K562 (cell line): Measurements from ENCODE around the gene DSC2. TPM values are rescaled to one million over a fixed set of nuclear protein-coding genes. Genes with fewer than 3 reads are reported as not detected.

Experiments used
- BRCA1 ChIP-seq, 2 experiments: fragments of 450-650 bp in 1 of 2; sonication (generic) in 1 of 2; formaldehyde crosslinking in 1 of 2; IDR thresholded peaks; 2 replicates each; pipeline versions ENCODE4 v1.5.0 to v1.6.1; 2017 to 2020; ENCODE audit warnings: mild to moderate bottlenecking in 1 of 2, missing genetic modification reagents in 1 of 2
- CBFB ChIP-seq: sonication (generic); formaldehyde crosslinking; IDR thresholded peaks from 2 replicates; pipeline ENCODE4 v1.4.0; 2020; ENCODE audit warnings: mild to moderate bottlenecking, missing genetic modification reagents
- CREB3L1 ChIP-seq: fragments of 450-650 bp; IDR thresholded peaks from 2 replicates; pipeline ENCODE4 v1.6.1; 2014; ENCODE audit warnings: low read depth, mild to moderate bottlenecking, moderate library complexity, borderline replicate concordance
- DACH1 ChIP-seq: fragments of 450-650 bp; IDR thresholded peaks from 2 replicates; pipeline ENCODE4 v1.6.1; 2018; ENCODE audit not compliant: partially characterized antibody
- HNRNPK ChIP-seq: fragments of 200-400 bp; formaldehyde crosslinking; IDR thresholded peaks from one replicate; pipeline ENCODE4 v1.6.1; 2018; ENCODE audit warnings: mild to moderate bottlenecking, low read depth, low read length; ENCODE audit not compliant: poor library complexity, severe bottlenecking
- HSF4 ChIP-seq: fragments of 250-450 bp; sonication (Bioruptor Pico); IDR thresholded peaks from 2 replicates; pipeline ENCODE4 v2.1.2; 2022; ENCODE audit warnings: mild to moderate bottlenecking, moderate library complexity, borderline replicate concordance
- KAT2B ChIP-seq: IDR thresholded peaks from one replicate; pipeline ENCODE4 v1.6.1; 2012; ENCODE audit warnings: low read depth, mild to moderate bottlenecking, control low read depth, inconsistent platforms, low read length, moderate library complexity
- KAT7 ChIP-seq: sonication (generic); formaldehyde crosslinking; IDR thresholded peaks from 2 replicates; pipeline ENCODE4 v1.8.0; 2022; ENCODE audit warnings: missing genetic modification reagents, mild to moderate bottlenecking, borderline replicate concordance
- NRF1 ChIP-seq, 2 experiments: fragments of 450-650 bp; IDR thresholded peaks in 1 of 2; conservative IDR thresholded peaks in 1 of 2; 2 replicates each; pipeline ENCODE4 v1.6.1; 2014; ENCODE audit warnings: mild to moderate bottlenecking in 2 of 2
- RNF219 ChIP-seq: fragments of 250-450 bp; sonication (Bioruptor Pico); IDR thresholded peaks from 2 replicates; pipeline ENCODE4 v1.5.0; 2022; ENCODE audit warnings: mild to moderate bottlenecking
- SIRT6 ChIP-seq: IDR thresholded peaks from one replicate; pipeline ENCODE4 v1.6.1; 2012; ENCODE audit warnings: low read depth, mild to moderate bottlenecking, control low read depth, inconsistent platforms, low read length, moderate library complexity
- STAG1 ChIP-seq: sonication (generic); formaldehyde crosslinking; IDR thresholded peaks from 2 replicates; pipeline ENCODE4 v1.5.0; 2020; ENCODE audit warnings: missing genetic modification reagents, borderline replicate concordance
- ZNF184 ChIP-seq: sonication (generic); formaldehyde crosslinking; IDR thresholded peaks from 2 replicates; pipeline ENCODE4 v1.5.0; 2020; ENCODE audit warnings: missing genetic modification reagents
- ZNF436 ChIP-seq: fragments of 250-450, 450-650 bp; sonication (Bioruptor Pico); formaldehyde crosslinking; IDR thresholded peaks from 2 replicates; pipeline ENCODE4 v1.7.0; 2020; ENCODE audit warnings: mild to moderate bottlenecking
- ZNF764 ChIP-seq: fragments of 250-450 bp; sonication (Bioruptor Pico); IDR thresholded peaks from 2 replicates; pipeline ENCODE4 v1.4.0; 2020; ENCODE audit warnings: low read depth, mild to moderate bottlenecking, moderate library complexity
- polyA plus RNA-seq, 8 experiments: library from polyadenylated mRNA; depleted of rRNA in 4 of 8; stranded (reverse) in 5 of 8; unstranded in 3 of 8; fragments of >200 nt; fragmentation: Nextera tagmentation in 2 of 8; fragmentation: Illumina TruSeq in 1 of 8; extraction: Ambion mirVana in 2 of 8; extraction: Trizol in 1 of 8; gene quantifications; 2 replicates each; pipeline versions ENCODE4 v1.2.1 to v1.2.3, GENCODE V29; 2011 to 2014; ENCODE audit warnings: inconsistent platforms in 1 of 8, missing spikeins in 1 of 8
- total RNA-seq, 7 experiments: library from RNA; depleted of rRNA in 6 of 7; stranded (reverse); fragments of >200 nt in 6 of 7; fragmentation: Illumina TruSeq in 2 of 7; extraction: Trizol in 2 of 7; gene quantifications; 2 replicates each; pipeline versions ENCODE4 v1.2.1 to v1.2.3, GENCODE V29; 2011 to 2021; ENCODE audit warnings: low replicate concordance in 1 of 7
- TF ChIP-seq, protein P1 (sequence below): fragments of 450-650 bp; formaldehyde crosslinking; IDR thresholded peaks from 2 replicates; pipeline ENCODE4 v1.4.0; 2022; ENCODE audit warnings: mild to moderate bottlenecking, moderate library complexity
- TF ChIP-seq, protein P2 (sequence below): sonication (generic); formaldehyde crosslinking; IDR thresholded peaks from 2 replicates; pipeline ENCODE4 v1.9.0; 2022; ENCODE audit warnings: mild to moderate bottlenecking, missing genetic modification reagents

The DSC2 gene
- total and polyA plus RNA-seq, 9 of the 15 experiments (the other 6 are each of a cell fraction or from before 2014, with no cell fraction given) = 3.8 to 15.3 (median 6.4) TPM

DNA sequence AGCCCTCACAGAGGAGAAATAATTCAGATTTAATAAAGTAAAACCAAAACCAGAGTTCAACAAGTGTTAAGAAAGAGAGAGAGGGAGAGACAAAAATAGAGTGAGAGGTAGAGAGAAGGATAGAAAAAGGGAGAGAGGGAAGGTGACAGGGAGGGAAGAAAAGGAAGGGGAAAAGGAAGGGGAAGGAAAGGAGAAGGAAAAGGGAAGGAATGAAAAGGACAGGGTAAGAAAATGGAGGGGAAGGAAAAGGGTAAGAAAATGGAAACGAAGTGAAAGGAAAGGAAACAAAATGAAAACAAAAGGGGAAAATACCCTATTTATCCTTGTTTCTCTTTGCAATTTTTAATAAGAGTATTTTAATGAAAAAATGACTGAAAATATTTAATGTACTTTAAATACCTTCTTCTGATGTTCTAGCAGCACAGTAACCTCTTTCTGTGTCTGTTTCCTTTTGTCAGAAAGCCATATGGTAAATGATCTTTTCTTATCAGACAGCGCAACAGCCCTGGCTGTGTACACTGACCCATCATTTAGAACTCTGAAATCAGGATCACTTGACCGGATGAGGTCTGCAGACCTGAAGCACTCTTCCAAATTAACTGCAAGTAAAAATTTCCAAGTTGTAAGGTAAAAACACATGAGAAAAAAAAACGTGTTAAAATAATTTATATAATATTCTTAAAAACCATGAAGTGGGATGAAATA lies 71.5 kb downstream of the DSC2 start (continued):
- no peak for TF ChIP-seq KAT7 (CRISPR knock-in tag)
- no peak for TF ChIP-seq CBFB
- TF ChIP-seq NRF1 (conservative IDR thresholded peaks at IDR 0.05 in 1 of 2, IDR thresholded peaks at IDR 0.05 in 1 of 2) = no peak
- TF ChIP-seq, protein P1, sequence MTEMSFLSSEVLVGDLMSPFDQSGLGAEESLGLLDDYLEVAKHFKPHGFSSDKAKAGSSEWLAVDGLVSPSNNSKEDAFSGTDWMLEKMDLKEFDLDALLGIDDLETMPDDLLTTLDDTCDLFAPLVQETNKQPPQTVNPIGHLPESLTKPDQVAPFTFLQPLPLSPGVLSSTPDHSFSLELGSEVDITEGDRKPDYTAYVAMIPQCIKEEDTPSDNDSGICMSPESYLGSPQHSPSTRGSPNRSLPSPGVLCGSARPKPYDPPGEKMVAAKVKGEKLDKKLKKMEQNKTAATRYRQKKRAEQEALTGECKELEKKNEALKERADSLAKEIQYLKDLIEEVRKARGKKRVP (CRISPR knock-in tag) = no peak
- TF ChIP-seq DACH1 = no peak
- no peak for TF ChIP-seq STAG1 (CRISPR knock-in tag)
- no peak for TF ChIP-seq ZNF436
- TF ChIP-seq ZNF184 (CRISPR knock-in tag) = no peak
- TF ChIP-seq HNRNPK = no peak
- no peak for TF ChIP-seq BRCA1 (IDR thresholded peaks at IDR 0.05)
- no peak for TF ChIP-seq BRCA1 (CRISPR knock-in tag; IDR thresholded peaks at IDR 0.05)
- no peak for TF ChIP-seq RNF219 (CRISPR knock-in tag)
- no peak for TF ChIP-seq KAT2B
- TF ChIP-seq ZNF764 = no peak
- TF ChIP-seq, protein P2, sequence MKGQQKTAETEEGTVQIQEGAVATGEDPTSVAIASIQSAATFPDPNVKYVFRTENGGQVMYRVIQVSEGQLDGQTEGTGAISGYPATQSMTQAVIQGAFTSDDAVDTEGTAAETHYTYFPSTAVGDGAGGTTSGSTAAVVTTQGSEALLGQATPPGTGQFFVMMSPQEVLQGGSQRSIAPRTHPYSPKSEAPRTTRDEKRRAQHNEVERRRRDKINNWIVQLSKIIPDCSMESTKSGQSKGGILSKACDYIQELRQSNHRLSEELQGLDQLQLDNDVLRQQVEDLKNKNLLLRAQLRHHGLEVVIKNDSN (CRISPR knock-in tag) = no peak
- TF ChIP-seq CREB3L1 = no peak
- no peak for TF ChIP-seq SIRT6
- TF ChIP-seq HSF4 (CRISPR knock-in tag) = no peak
- TF ChIP-seq, all 486 proteins: peak for 22
